ENCODE results near the gene TXNDC17. TPM values are rescaled to one million over a fixed set of nuclear protein-coding genes. Genes with fewer than 3 reads are reported as not detected.

The TXNDC17 gene
- total and polyA plus RNA-seq, 9 of the 15 experiments (the other 6 are each of a cell fraction or from before 2014, with no cell fraction given) = 108 to 759 (median 179) TPM

- TF ChIP-seq CBX2 (IDR thresholded peaks at IDR 0.05; ENCODE audit: insufficient read depth, low read length, poor library complexity, severe bottlenecking) (no peak), HDAC2 (IDR thresholded peaks at IDR 0.05) (peak; percentile 17; the same call in 1 of the 2 replicates), ZC3H11A (IDR thresholded peaks at IDR 0.05; ENCODE audit: low read depth, low read length) (no peak), RBM17 (IDR thresholded peaks at IDR 0.05; ENCODE audit: borderline replicate concordance, low read depth, low read length) (no peak), ZNF75A (CRISPR knock-in tag; IDR thresholded peaks at IDR 0.05) (no peak), CREM (IDR thresholded peaks at IDR 0.05; ENCODE audit: low read depth) (peak; percentile 44), MYNN (IDR thresholded peaks at IDR 0.05) (0 out of 2 replicates have a peak, but pooled peaks have one; percentile 34), MYNN (CRISPR knock-in tag; IDR thresholded peaks at IDR 0.05) (no peak), MIER1 (IDR thresholded peaks at IDR 0.05; ENCODE audit: low read depth) (no peak), ZNF239 (CRISPR knock-in tag; IDR thresholded peaks at IDR 0.05) (no peak), PTRF (tag; IDR thresholded peaks at IDR 0.05) (no peak), KDM1A (IDR thresholded peaks at IDR 0.05) (no peak), SMAD1 (IDR thresholded peaks at IDR 0.05; ENCODE audit: low read depth, low read length, partially characterized antibody) (peak; percentile 32), ERF (CRISPR knock-in tag; IDR thresholded peaks at IDR 0.05) (no peak), NR1H2 (CRISPR knock-in tag; IDR thresholded peaks at IDR 0.05) (no peak), ZNF699 (CRISPR knock-in tag; IDR thresholded peaks at IDR 0.05; ENCODE audit: insufficient replicate concordance) (no peak), ZNF398 (CRISPR knock-in tag; IDR thresholded peaks at IDR 0.05) (no peak), DMBX1 (CRISPR knock-in tag; IDR thresholded peaks at IDR 0.05; ENCODE audit: borderline replicate concordance) (no peak), KLF10 (CRISPR knock-in tag; IDR thresholded peaks at IDR 0.05) (no peak), GTF2E2 (tag; IDR thresholded peaks at IDR 0.05) (no peak), NCOA2 (IDR thresholded peaks at IDR 0.05; ENCODE audit: partially characterized antibody in 2 of 2) (no peak), ZHX1 (conservative IDR thresholded peaks at IDR 0.05; ENCODE audit: low read length) (0 out of 2 replicates have a peak, but pooled peaks have one; percentile 22), CC2D1A (IDR thresholded peaks at IDR 0.05) (no peak), SAFB (IDR thresholded peaks at IDR 0.05; ENCODE audit: borderline replicate concordance, low read depth, low read length) (no peak), CHD1 (IDR thresholded peaks at IDR 0.05; ENCODE audit: low read length) (peak; percentile 23), CHD2 (IDR thresholded peaks at IDR 0.05; ENCODE audit: low read depth, low read length) (peak; percentile 27; the same call in 1 of the 2 replicates), OTX1 (CRISPR knock-in tag; IDR thresholded peaks at IDR 0.05) (no peak)
Observed at GRCh38 chr17:6640536-6641246, at the start of gene TXNDC17, which contains the start of gene KIAA0753 (continued).

Data from K562 (cell line).